ENCODE measurements around the gene MAP2K4.
A peak's percentile ranks its signal among the peaks of the same experiment; 100 is the strongest.

The MAP2K4 gene

DNA sequence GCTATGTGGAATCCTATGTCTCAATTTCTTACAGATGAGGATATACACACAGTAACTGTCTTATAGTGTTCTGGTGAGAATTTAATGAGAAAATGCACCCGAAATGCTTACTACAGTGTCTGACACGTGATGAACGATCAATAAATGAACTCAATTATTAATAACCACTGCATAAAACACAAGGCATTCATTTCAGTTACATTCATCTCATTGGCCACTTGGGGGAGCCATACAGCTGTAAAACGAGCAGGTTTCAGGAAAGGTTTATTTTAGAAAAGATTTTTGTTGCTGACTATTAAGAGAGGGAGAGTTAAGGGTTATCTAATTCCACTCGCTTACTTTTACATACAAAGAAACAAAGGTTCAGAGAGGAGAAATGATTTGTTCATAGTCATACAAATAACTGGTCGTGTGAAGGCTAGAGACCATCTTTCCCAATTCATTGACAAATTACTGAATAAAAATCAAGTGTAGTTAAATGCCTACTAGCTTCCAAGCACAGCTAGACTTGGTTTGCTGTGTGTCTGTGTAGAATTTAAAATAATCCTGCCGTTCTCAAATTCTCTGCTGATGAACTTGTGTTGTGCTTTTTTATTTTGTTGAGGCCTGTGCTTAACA is 160.1 kb downstream of the MAP2K4 start:
- peak; percentile 48 for DNase-seq

DNA sequence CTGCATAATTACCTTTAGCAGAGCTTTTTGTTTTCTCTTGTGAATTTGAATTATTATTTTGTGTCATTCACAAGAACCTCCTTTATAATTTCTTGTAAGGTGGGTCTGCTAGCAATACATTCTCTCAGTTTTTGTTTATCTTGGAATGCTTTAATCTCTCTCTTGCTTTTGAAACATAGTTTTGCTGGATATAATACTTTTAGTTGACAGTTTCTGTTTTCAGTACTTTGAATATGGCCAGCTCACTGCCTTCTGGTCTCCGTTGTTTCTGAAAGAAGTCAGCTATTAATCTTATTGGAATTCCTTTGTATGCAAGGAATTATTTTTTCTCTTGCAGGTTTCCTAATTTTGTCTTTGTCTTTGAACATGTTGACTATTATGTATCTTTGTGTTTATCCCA is 167.0 kb downstream of the MAP2K4 start:
- no peak for DNase-seq

DNA sequence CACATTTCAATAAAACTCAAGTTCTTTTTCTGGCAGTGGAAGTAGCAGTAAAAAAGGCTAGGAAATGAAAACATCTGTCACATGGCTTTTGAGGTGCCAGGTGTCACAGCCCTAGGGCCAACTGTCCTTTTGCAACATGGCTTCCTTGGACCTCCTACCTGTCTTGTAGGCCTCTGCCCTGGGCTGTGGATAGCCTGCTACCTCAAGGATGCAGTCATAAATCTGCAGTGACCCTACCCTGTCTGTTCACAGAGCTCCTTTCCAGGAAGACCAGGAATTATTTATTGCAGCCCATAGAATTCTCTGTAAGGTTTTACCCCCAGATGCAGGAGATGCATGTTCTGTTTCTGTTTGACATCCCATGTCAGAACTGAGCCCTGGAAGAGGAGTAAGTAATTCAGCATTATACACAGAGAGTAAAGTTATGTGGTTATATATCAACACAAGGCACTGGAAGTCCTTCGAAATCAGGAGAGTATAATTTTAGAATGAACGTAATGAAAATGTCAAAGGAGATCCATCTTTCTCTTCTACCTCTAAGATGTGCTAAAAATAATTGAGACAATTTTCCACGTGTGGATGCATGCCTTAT is 172.6 kb downstream of the MAP2K4 start:
- DNase-seq, result no peak

Measured in NCI-H1105 treated with DMSO at 0.1 percent for 48 hours (cell line).